HEK293T (cell line): ENCODE data around the gene NTN3.

Experiments
- CTCF ChIA-PET: fragments of 350-600 bp; formaldehyde crosslinking; extraction: SDS; loops from one replicate; lab custom pipeline; 2021; ENCODE audit warnings: antibody characterized with exemption, inconsistent platforms; lab: Yijun Ruan, JAX
- POLR2A ChIA-PET: fragments of 350-600 bp; formaldehyde crosslinking; extraction: SDS; loops from one replicate; lab custom pipeline; 2020; ENCODE audit warnings: antibody characterized with exemption, inconsistent platforms; lab: Yijun Ruan, JAX
- DNase-seq: peaks from one replicate; pipeline ENCODE4 v3.0.0; 2012; ENCODE audit warnings: mixed read lengths; ENCODE audit errors: extremely low spot score
- ARNT ChIP-seq: fragments of 450-650 bp; IDR thresholded peaks from 2 replicates; pipeline ENCODE4 v1.6.1; 2017; ENCODE audit warnings: mild to moderate bottlenecking
- BHLHE40 ChIP-seq: fragments of 450-650 bp; IDR thresholded peaks from 2 replicates; pipeline ENCODE4 v1.6.1; 2016; ENCODE audit warnings: mild to moderate bottlenecking, moderate library complexity, borderline replicate concordance
- CTBP1 ChIP-seq: fragments of 450-650 bp; IDR thresholded peaks from 2 replicates; pipeline ENCODE4 v1.6.1; 2016; ENCODE audit warnings: borderline replicate concordance
- ELF4 ChIP-seq: fragments of 450-650 bp; IDR thresholded peaks from 2 replicates; pipeline ENCODE4 v1.6.1; 2017; ENCODE audit warnings: antibody characterized with exemption
- FOXA1 ChIP-seq: fragments of 450-650 bp; IDR thresholded peaks from 2 replicates; pipeline ENCODE4 v1.6.1; 2016; ENCODE audit warnings: mild to moderate bottlenecking
- FOXK2 ChIP-seq: fragments of 450-650 bp; IDR thresholded peaks from 2 replicates; pipeline ENCODE4 v1.6.1; 2016; ENCODE audit warnings: mild to moderate bottlenecking
- FOXM1 ChIP-seq: fragments of 450-650 bp; IDR thresholded peaks from 2 replicates; pipeline ENCODE4 v1.6.1; 2017; ENCODE audit warnings: mild to moderate bottlenecking, borderline replicate concordance
- HDGF ChIP-seq: fragments of 450-650 bp; IDR thresholded peaks from 2 replicates; pipeline ENCODE4 v1.6.1; 2017; ENCODE audit warnings: antibody characterized with exemption, borderline replicate concordance
- L3MBTL2 ChIP-seq: fragments of 450-650 bp; conservative IDR thresholded peaks from 2 replicates; pipeline ENCODE4 v1.6.1; 2016; ENCODE audit warnings: mild to moderate bottlenecking
- LEF1 ChIP-seq: fragments of 450-650 bp; IDR thresholded peaks from 2 replicates; pipeline ENCODE4 v1.6.1; 2017; ENCODE audit warnings: mild to moderate bottlenecking, borderline replicate concordance
- NFRKB ChIP-seq: fragments of 450-650 bp; IDR thresholded peaks from 2 replicates; pipeline ENCODE4 v1.6.1; 2016; ENCODE audit warnings: mild to moderate bottlenecking, moderate library complexity
- SP1 ChIP-seq: fragments of 450-650 bp; IDR thresholded peaks from 2 replicates; pipeline ENCODE4 v1.6.1; 2017
- SUZ12 ChIP-seq: fragments of 450-650 bp; IDR thresholded peaks from 2 replicates; pipeline ENCODE4 v1.6.1; 2016; ENCODE audit warnings: mild to moderate bottlenecking
- TARDBP ChIP-seq: fragments of 450-650 bp; IDR thresholded peaks from 2 replicates; pipeline ENCODE4 v1.6.1; 2016
- ZNF384 ChIP-seq: fragments of 450-650 bp; IDR thresholded peaks from 2 replicates; pipeline ENCODE4 v1.6.1; 2016
- TF ChIP-seq, protein P1 (sequence below): fragments of 450-650 bp; IDR thresholded peaks from 2 replicates; pipeline ENCODE4 v1.6.1; 2016

NTN3 gene

DNA sequence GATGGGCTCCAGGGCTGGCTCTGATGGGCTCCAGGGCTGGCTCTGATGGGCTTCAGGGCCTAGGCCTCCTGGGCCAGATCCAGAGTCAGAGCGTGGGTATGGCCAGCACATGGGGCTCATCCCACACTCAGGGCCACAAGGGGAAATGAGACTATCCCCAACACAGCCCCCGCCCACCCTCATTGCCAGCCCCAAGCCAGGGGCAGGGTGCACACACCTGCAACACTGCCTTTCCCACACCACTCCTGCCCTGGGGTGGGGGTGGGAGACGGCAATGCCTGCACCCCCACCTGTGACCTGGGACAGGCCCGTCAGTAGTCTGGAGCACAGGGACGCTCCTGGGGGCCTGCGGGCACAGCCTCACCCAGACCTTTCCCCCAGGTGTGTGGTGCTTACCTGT lies 28.4 kb downstream of the NTN3 start:
- no peak for TF ChIP-seq LEF1
- ChIA-PET CTCF (interaction anchor here (1.1 kb wide), 1 partner anchor 58 kb away, joined by 3 read pairs; no protein-coding TSS in a partner anchor), POLR2A (interaction anchor here (1.2 kb wide), 1 partner anchor 30 kb away, joined by 3 read pairs; no protein-coding TSS in a partner anchor)
- DNase-seq: no peak

DNA sequence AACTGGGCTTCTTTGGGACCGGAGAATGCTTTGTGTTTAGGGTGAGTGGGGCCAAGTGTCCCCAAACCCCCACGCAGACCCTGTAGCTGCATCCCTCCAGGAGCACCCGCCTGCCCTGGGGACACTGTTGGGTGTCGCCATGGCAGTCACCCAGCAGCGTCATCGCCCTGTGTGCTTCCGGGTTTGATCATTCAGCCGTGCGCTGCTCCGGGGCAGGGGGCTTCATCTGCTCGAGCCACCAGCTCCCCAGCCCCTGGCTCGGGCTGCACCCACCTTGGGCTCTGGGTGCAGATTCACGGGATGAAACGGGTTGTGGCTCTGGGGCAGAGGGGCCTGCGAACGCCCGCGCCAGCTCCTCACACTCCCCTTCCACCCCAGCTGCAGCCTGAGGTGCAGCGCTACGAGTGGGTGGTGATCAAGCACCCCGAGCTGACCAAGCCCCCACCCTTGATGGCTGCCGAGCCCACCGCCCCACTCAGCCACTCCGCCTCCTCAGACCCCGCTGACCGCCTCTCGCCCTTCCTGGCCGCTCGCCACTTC lies 28.9 kb downstream of the NTN3 start:
- ChIA-PET POLR2A (no interaction called here), CTCF (interaction anchor here (1.1 kb wide), 1 partner anchor 59 kb away, joined by 3 read pairs; no protein-coding TSS in a partner anchor)
- TF ChIP-seq FOXA1 (no peak), SP1 (no peak), NFRKB (no peak), ELF4 (no peak), BHLHE40 (no peak), HDGF (no peak), FOXK2 (no peak), CTBP1 (no peak), TARDBP (no peak), SUZ12 (no peak), ZNF384 (no peak), ARNT (no peak), FOXM1 (no peak)
- no peak for DNase-seq

DNA sequence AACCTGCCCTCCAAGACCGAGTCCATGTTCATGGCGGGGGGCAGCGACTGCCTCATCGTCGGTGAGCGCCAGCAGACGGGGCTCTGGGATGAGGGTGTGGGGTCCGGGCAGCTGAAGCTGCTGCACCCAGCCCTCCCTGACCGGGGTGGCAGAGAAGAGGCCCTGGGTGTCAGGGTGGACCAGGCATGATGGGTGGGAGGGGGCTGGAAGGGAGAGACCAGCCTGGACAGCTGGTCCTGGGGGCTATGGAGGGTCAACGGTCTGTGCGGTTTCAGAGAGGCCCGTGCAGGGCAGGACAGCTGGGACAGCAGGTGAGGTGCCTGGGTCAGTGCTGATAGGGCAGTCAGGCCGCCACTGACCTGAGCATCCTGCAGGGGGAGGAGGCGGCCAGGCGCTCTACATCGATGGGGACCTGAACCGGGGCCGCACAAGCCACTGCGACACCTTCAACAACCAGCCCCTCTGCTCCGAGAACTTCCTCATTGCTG lies 29.4 kb downstream of the NTN3 start:
- ChIA-PET CTCF (interaction anchor here (0.9 to 1.5 kb wide), 7 partner anchors 8 to 160 kb away, joined by 3 to 5 read pairs (median 3); partner anchors contain the start of genes ABCA3 and ATP6V0C), POLR2A (no interaction called here)
- DNase-seq: no peak
- no peak for TF ChIP-seq CTBP1
- TF ChIP-seq FOXA1: no peak
- TF ChIP-seq ZNF384: no peak
- no peak for TF ChIP-seq NFRKB
- TF ChIP-seq LEF1: no peak
- TF ChIP-seq FOXK2: no peak
- no peak for TF ChIP-seq FOXM1
- no peak for TF ChIP-seq ELF4
- no peak for TF ChIP-seq HDGF
- no peak for TF ChIP-seq ARNT
- TF ChIP-seq BHLHE40: no peak
- TF ChIP-seq, protein P1, sequence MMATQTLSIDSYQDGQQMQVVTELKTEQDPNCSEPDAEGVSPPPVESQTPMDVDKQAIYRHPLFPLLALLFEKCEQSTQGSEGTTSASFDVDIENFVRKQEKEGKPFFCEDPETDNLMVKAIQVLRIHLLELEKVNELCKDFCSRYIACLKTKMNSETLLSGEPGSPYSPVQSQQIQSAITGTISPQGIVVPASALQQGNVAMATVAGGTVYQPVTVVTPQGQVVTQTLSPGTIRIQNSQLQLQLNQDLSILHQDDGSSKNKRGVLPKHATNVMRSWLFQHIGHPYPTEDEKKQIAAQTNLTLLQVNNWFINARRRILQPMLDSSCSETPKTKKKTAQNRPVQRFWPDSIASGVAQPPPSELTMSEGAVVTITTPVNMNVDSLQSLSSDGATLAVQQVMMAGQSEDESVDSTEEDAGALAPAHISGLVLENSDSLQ: no peak
- no peak for TF ChIP-seq SUZ12
- no peak for TF ChIP-seq L3MBTL2
- no peak for TF ChIP-seq TARDBP
- TF ChIP-seq SP1: no peak

DNA sequence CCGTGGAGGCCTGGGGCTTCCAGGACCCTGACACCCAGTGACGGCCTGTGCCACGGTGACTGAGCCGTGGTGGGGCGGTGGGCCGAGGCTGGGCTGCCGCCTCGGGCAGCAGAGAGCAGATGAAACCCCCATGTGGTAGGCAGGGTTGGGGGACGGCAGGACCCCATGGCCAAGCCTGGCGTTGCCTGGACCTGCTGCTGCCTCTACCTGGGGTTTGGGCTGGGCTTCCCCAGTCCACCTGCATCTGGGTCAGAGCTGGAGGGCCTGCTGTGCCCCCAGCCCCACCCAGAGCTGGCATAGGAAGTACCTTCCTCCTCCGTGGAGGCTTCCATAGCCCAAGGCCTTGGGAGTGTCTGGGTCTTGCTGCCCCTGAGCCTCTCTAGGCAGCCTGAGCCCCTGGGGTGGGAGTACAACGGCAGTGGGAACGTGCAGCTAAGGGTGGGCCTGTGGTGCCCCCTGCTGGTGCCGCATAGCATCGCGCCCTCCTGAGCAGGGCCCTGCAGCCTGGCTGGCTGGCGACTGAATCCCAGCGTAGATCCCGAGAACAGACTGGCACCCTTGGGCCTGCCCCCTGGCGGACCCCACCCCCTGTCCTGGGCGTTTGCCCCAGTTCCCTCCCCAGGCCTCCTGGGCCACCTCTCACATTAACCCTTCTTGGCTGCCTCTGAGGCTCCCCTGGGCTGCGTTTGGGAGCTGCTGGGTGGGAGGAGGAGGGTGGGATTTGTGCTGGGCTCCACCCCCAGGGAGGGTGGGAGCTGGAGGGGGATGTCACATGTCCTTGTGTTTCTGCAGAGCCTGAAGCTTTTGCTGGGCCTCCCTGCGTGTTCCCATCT lies 30.0 kb downstream of the NTN3 start:
- POLR2A ChIA-PET: interaction anchor here (0.6 to 1.5 kb wide), 8 partner anchors 9 to 73 kb away, joined by 3 to 5 read pairs (median 3); partner anchors contain the start of genes AMDHD2, TBC1D24 and TEDC2
- peak; percentile 89 for DNase-seq
- CTCF ChIA-PET: interaction anchor here (0.5 to 1.5 kb wide), 14 partner anchors 8 to 250 kb away, joined by 3 to 6 read pairs (median 3); partner anchors contain the start of genes ABCA3, ATP6V0C and ECI1
- TF ChIP-seq SP1: no peak
- no peak for TF ChIP-seq CTBP1
- no peak for TF ChIP-seq HDGF
- TF ChIP-seq FOXM1: no peak
- no peak for TF ChIP-seq L3MBTL2
- no peak for TF ChIP-seq NFRKB
- TF ChIP-seq SUZ12: no peak

DNA sequence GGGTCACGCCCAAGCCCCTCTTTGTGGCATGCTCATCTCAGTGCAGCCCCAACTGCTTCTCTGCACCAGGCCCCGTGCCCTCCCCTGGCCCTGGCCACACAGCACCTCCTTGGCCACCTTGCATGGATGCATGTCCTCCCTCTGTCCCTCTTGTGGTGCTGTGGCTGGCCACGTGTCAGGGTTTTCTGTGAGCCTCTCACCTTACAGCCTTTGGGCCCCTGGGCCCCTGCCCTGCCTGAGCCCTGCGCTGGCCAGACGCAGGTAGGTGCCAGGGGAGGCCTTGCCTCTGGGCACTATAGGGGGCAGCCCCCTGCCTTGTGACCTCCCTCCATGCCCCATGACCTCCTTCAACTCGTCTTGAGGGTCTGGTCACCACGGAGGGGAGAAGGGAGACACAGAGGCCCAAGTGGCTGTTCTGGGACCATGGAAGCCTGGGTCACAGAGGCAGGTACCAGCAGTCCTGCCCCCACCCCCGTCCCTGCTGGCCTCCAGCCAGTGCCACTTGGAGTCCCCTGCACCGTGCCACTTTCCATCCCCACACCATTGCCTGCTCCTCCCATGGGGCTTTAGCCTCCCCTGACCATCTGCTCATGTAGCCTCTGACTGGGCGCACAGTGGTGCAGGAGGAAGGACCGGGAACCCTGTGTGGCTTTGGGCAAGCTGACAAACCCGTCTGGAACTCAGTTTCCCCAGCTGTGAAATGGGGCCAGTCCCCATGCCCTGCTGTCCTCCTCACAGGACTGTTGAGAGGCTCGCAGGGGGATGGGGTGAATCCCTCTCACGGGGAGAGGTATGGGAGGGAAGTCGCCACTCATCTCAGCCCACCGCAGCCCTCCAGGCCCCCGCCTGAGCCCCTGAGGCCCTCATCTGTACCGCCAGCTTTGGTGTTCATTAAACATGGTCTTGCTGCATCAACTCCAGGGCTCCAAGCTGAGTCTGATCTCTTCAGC lies 31.1 kb downstream of the NTN3 start:
- POLR2A ChIA-PET: interaction anchor here (0.9 to 1.5 kb wide), 8 partner anchors 8 to 74 kb away, joined by 3 to 5 read pairs (median 3); partner anchors contain the start of genes AMDHD2, CEMP1 and TBC1D24
- CTCF ChIA-PET: interaction anchor here (0.5 to 1.5 kb wide), 12 partner anchors 10 to 251 kb away, joined by 3 to 6 read pairs (median 3); partner anchors contain the start of genes ABCA3 and ECI1
- TF ChIP-seq FOXM1 (no peak), SUZ12 (no peak), SP1 (no peak), FOXK2 (no peak), LEF1 (no peak), FOXA1 (no peak), ELF4 (no peak), ZNF384 (no peak), TARDBP (no peak), ARNT (no peak), HDGF (no peak), BHLHE40 (no peak), NFRKB (no peak)
- TF ChIP-seq, protein P1: no peak
- DNase-seq: no peak
